ENCODE measurements around the gene DUSP8. TPM values are rescaled to one million over a fixed set of nuclear protein-coding genes. Genes with fewer than 3 reads are reported as not detected.

DUSP8 gene
- total RNA-seq, 1 experiment from 2014 or later = 7.7 TPM

DNA sequence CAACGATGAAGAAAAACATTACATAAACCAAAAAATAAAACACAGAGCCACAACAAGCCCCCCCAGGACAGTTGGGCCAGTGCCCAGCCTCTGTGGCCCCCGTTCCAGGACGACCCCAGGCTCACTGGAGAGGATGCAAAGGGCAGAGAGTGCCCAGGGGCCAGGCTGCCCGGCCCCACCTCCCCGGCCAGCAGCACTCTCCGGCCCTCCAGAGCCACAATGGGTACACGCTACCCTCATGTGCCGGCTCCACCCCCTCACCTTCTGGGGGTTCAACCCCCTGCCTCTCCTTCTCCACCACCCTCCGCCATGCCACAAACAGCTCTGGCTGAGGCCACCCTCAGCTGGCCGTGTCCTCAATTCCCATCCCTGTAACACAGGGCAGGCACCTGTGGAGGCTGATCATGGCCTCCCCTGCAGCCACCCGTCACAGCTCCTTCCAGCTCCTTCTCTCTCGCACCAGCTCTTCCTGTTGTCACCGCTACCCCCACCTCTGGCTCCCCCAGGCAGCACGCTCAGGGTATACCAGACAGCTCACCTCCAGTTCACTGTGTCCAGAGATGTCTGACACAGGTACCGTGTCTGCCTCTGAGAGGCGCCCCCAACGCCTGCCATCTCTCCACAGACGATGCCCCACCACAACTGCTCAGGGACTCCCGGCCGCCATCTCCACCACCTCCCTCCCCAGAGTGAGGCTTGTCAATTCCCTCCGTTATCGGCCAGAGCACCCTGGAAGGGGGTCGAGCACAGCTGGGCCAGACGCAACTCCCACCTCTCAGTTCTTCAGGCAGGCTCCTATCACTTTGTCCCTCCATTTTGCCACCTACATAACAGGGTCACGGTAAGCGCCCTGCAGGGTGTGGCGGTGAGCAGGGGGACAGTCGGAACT, 54.7 kb downstream of the DUSP8 start:
- Histone ChIP-seq H3K27me3 (replicated peaks; ENCODE audit: control insufficient read depth, insufficient read depth, low read length) (no peaks in the 10 kb centered on the region), H3K36me3 (ENCODE audit: control insufficient read depth, insufficient read depth, low read length) (no peaks in the 10 kb centered on the region), H3K4me1 (no peaks in the 10 kb centered on the region), H3K9me3 (no peaks in the 10 kb centered on the region), H3K4me3 (ENCODE audit: low read depth, low read length) (no peak overlapping the region)
- H3K4me3 Mint-ChIP-seq (ENCODE audit: unreplicated experiment) = no peak overlapping the region
- TF ChIP-seq, protein P1, sequence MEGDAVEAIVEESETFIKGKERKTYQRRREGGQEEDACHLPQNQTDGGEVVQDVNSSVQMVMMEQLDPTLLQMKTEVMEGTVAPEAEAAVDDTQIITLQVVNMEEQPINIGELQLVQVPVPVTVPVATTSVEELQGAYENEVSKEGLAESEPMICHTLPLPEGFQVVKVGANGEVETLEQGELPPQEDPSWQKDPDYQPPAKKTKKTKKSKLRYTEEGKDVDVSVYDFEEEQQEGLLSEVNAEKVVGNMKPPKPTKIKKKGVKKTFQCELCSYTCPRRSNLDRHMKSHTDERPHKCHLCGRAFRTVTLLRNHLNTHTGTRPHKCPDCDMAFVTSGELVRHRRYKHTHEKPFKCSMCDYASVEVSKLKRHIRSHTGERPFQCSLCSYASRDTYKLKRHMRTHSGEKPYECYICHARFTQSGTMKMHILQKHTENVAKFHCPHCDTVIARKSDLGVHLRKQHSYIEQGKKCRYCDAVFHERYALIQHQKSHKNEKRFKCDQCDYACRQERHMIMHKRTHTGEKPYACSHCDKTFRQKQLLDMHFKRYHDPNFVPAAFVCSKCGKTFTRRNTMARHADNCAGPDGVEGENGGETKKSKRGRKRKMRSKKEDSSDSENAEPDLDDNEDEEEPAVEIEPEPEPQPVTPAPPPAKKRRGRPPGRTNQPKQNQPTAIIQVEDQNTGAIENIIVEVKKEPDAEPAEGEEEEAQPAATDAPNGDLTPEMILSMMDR (IDR thresholded peaks at IDR 0.05; ENCODE audit: insufficient read depth in 1 of 2, low read depth in 1 of 2, low read length in 1 of 2, severe bottlenecking in 1 of 2, unreplicated experiment in 1 of 2) = no peak
- no peak overlapping the region for H3K27ac Mint-ChIP-seq (ENCODE audit: unreplicated experiment)
- H3K27me3 Mint-ChIP-seq (ENCODE audit: insufficient read depth, unreplicated experiment) = no peaks in the 10 kb centered on the region
- intact Hi-C loops (cut with micrococcal nuclease; ENCODE audit: unreplicated experiment) = no loop called here
- CTCF ChIA-PET = no interaction called here
- no TSS peak for BruUV-seq (replicated peaks)
- peaks cover 9% of the 10 kb centered on the region for H3K36me3 Mint-ChIP-seq (ENCODE audit: insufficient read depth, unreplicated experiment)
- POLR2A ChIA-PET = no interaction called here
- no peak for DNase-seq
- H3K4me1 Mint-ChIP-seq (ENCODE audit: low read depth, unreplicated experiment) = peaks cover 8% of the 10 kb centered on the region
- no peaks in the 10 kb centered on the region for H3K9me3 Mint-ChIP-seq (ENCODE audit: unreplicated experiment)

DNA sequence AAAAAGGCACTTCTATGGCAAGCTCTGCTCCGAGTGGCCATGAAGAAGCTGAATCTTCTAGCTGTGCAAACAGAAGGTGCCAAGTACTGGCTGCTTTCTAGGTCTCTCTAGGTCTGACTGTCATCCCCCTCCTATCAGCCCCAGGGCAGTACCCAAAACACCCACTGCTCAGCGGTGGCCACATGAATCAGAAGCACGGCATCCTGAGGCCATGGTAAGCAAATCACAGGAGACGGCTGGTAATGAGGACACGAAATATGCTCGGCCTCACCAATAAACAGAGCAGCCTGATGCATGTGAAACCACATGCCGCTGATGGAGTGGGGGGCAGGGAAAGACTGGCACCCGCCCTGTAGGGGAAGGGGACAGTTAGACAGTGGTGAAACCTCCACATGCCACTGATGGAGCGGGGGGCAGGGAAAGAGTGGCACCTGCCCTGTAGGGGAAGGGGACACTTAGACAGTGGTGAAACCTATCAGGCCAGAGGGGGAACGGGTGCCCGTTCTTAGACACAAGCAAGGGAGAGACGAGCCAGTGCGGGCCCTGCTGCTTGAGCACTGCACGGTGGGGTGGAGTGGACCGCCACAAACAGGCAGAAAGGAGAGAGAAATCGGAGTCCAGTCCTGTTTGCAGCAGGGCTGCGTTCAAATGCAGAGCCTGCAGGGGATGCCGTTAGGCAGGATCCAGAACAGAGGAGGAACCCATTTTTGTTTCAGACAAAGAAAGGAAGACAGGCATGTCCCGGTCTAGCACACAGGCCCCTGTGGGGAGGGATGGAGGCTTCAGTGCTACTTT, 55.6 kb downstream of the DUSP8 start:
- no peaks in the 10 kb centered on the region for H3K27me3 Mint-ChIP-seq (ENCODE audit: insufficient read depth, unreplicated experiment)
- H3K9me3 ChIP-seq = no peaks in the 10 kb centered on the region
- BruUV-seq (replicated peaks) = no TSS peak
- H3K4me1 ChIP-seq = no peaks in the 10 kb centered on the region
- H3K36me3 Mint-ChIP-seq (ENCODE audit: insufficient read depth, unreplicated experiment) = peaks cover 9% of the 10 kb centered on the region
- H3K36me3 ChIP-seq (ENCODE audit: control insufficient read depth, insufficient read depth, low read length) = no peaks in the 10 kb centered on the region
- DNase-seq = no peak
- H3K4me1 Mint-ChIP-seq (ENCODE audit: low read depth, unreplicated experiment) = peaks cover 12% of the 10 kb centered on the region
- TF ChIP-seq, protein P1 (IDR thresholded peaks at IDR 0.05; ENCODE audit: insufficient read depth in 1 of 2, low read depth in 1 of 2, low read length in 1 of 2, severe bottlenecking in 1 of 2, unreplicated experiment in 1 of 2) = no peak
- H3K4me3 Mint-ChIP-seq (ENCODE audit: unreplicated experiment) = no peak overlapping the region
- POLR2A ChIA-PET = no interaction called here
- CTCF ChIA-PET = interaction anchor here (0.5 kb wide), 1 partner anchor 29 kb away, joined by 6 read pairs; no protein-coding TSS in a partner anchor
- no peak overlapping the region for H3K27ac Mint-ChIP-seq (ENCODE audit: unreplicated experiment)
- no peaks in the 10 kb centered on the region for H3K27me3 ChIP-seq (replicated peaks; ENCODE audit: control insufficient read depth, insufficient read depth, low read length)
- intact Hi-C loops (cut with micrococcal nuclease; ENCODE audit: unreplicated experiment) = no loop called here
- H3K9me3 Mint-ChIP-seq (ENCODE audit: unreplicated experiment) = no peaks in the 10 kb centered on the region
- H3K4me3 ChIP-seq (ENCODE audit: low read depth, low read length) = no peak overlapping the region

Data from Caco-2 (cell line).